H1 (cell line): ENCODE results near the gene PNPLA8. TPM values are rescaled to one million over a fixed set of nuclear protein-coding genes. Genes with fewer than 3 reads are reported as not detected.

Experiments
- CTCF ChIA-PET: fragments of 300-600 bp; sonication (Branson Sonifier 250); formaldehyde crosslinking; loops from one replicate; lab custom pipeline; 2021; ENCODE audit not compliant: partially characterized antibody; lab: Charles Lee
- POLR2A ChIA-PET: fragments of 300-600 bp; sonication (Branson Sonifier 250); formaldehyde crosslinking; loops from one replicate; lab custom pipeline; 2021; ENCODE audit warnings: inconsistent platforms; ENCODE audit not compliant: partially characterized antibody; lab: Charles Lee
- DNase-seq, 2 experiments: peaks; one replicate each; pipeline versions ENCODE4 v3.0.0 to v3.0.0-alpha.2; 2010 to 2022; ENCODE audit warnings: low spot score in 2 of 2, low read depth in 1 of 2, mixed read lengths in 1 of 2
- FAIRE-seq: peaks from 2 replicates; lab custom pipeline; 2011; peaks lifted over from hg19 to GRCh38; lab: Jason Lieb, UNC
- H2AFZ ChIP-seq: 2 replicates; pipeline ENCODE4 v1.8.1; 2012; ENCODE audit warnings: low read length, inconsistent platforms
- H2AK5ac ChIP-seq: 2 replicates; pipeline ENCODE4 v1.6.1; 2013; ENCODE audit warnings: low read depth, low read length
- H2BK120ac ChIP-seq: replicated peaks from 2 replicates; pipeline ENCODE3; 2013; ENCODE audit warnings: low read depth, low read length, inconsistent platforms
- H2BK12ac ChIP-seq: 2 replicates; pipeline ENCODE4 v1.6.1; 2013; ENCODE audit warnings: low read depth, low read length
- H2BK15ac ChIP-seq: 2 replicates; pipeline ENCODE4 v1.6.1; 2013; ENCODE audit warnings: low read length
- H2BK20ac ChIP-seq: 2 replicates; pipeline ENCODE4 v1.6.1; 2013; ENCODE audit warnings: low read length
- H2BK5ac ChIP-seq: 2 replicates; pipeline ENCODE4 v1.6.1; 2013; ENCODE audit warnings: low read depth, low read length
- H3K14ac ChIP-seq: 2 replicates; pipeline ENCODE4 v1.6.1; 2013; ENCODE audit warnings: inconsistent platforms; ENCODE audit not compliant: insufficient read length
- H3K18ac ChIP-seq: 2 replicates; pipeline ENCODE4 v1.6.1; 2013; ENCODE audit warnings: low read length; ENCODE audit errors: extremely low read depth
- H3K23ac ChIP-seq: 2 replicates; pipeline ENCODE4 v1.6.1; 2013; ENCODE audit warnings: inconsistent platforms; ENCODE audit not compliant: insufficient read length
- H3K23me2 ChIP-seq: 2 replicates; pipeline ENCODE4 v1.6.1; 2013; ENCODE audit warnings: low read depth, low read length
- H3K27ac ChIP-seq: 2 replicates; pipeline ENCODE4 v1.6.1; 2011; ENCODE audit warnings: low read depth, low read length, inconsistent platforms
- H3K27me3 ChIP-seq, 4 experiments: replicated peaks in 1 of 4; 1 replicate in 1 of 4; 2 replicates in 3 of 4; pipeline versions ENCODE4 v1.6.1 to v1.8.1; 2011 to 2013; ENCODE audit warnings: low read length in 3 of 4, mild to moderate bottlenecking in 3 of 4, inconsistent platforms in 2 of 4, mixed read lengths in 2 of 4, moderate library complexity in 1 of 4; ENCODE audit not compliant: control insufficient read depth in 3 of 4, insufficient read depth in 3 of 4; ENCODE audit errors: extremely low read depth in 1 of 4
- H3K36me3 ChIP-seq, 4 experiments: 2 replicates each; pipeline versions ENCODE4 v1.6.1 to v1.8.1; 2011 to 2013; ENCODE audit warnings: mild to moderate bottlenecking in 4 of 4, low read length in 3 of 4, moderate library complexity in 2 of 4, control low read depth in 1 of 4, inconsistent platforms in 1 of 4; ENCODE audit not compliant: insufficient read depth in 4 of 4, control insufficient read depth in 2 of 4
- H3K4ac ChIP-seq: replicated peaks from 2 replicates; pipeline ENCODE3; 2013; ENCODE audit warnings: low read length, low read depth, mixed read lengths, inconsistent platforms; ENCODE audit not compliant: insufficient read length
- H3K4me1 ChIP-seq, 4 experiments: replicated peaks in 1 of 4; 1 replicate in 1 of 4; 2 replicates in 3 of 4; pipeline versions ENCODE4 v1.6.1 to v1.8.1; 2011 to 2013; ENCODE audit warnings: low read length in 3 of 4, inconsistent platforms in 2 of 4, mixed read lengths in 1 of 4; ENCODE audit not compliant: insufficient read depth in 4 of 4, control insufficient read depth in 3 of 4
- H3K4me2 ChIP-seq, 2 experiments: 2 replicates each; pipeline versions ENCODE4 v1.6.1 to v1.8.1; 2011 to 2013; ENCODE audit warnings: low read depth in 2 of 2, low read length in 2 of 2, control low read depth in 1 of 2, inconsistent platforms in 1 of 2, mild to moderate bottlenecking in 1 of 2; ENCODE audit not compliant: insufficient read depth in 1 of 2
- H3K4me3 ChIP-seq, 4 experiments: fragments of 200-600, 300-600 bp in 1 of 4; sonication (generic), shearing (Covaris generic), sonication (Bioruptor Twin) in 1 of 4; 2 replicates each; pipeline versions ENCODE4 v1.5.1 to v1.8.1; 2011 to 2016; ENCODE audit warnings: low read length in 4 of 4, low read depth in 3 of 4, control low read depth in 2 of 4, inconsistent platforms in 2 of 4, mild to moderate bottlenecking in 2 of 4, mixed read lengths in 1 of 4, moderate library complexity in 1 of 4; ENCODE audit not compliant: insufficient read depth in 2 of 4; ENCODE audit errors: extremely low read depth in 1 of 4
- H3K56ac ChIP-seq: replicated peaks from 2 replicates; pipeline ENCODE3; 2013; ENCODE audit warnings: low read depth, mild to moderate bottlenecking, mixed read lengths, low read length, inconsistent platforms; ENCODE audit not compliant: insufficient read length
- H3K79me1 ChIP-seq: 2 replicates; pipeline ENCODE4 v1.6.1; 2013; ENCODE audit warnings: low read depth, low read length, control low read depth
- H3K79me2 ChIP-seq, 2 experiments: 2 replicates each; pipeline versions ENCODE4 v1.6.1 to v1.8.1; 2012 to 2013; ENCODE audit warnings: low read length in 2 of 2, mild to moderate bottlenecking in 2 of 2, inconsistent platforms in 1 of 2; ENCODE audit not compliant: insufficient read depth in 2 of 2, control insufficient read depth in 1 of 2
- H3K9ac ChIP-seq, 4 experiments: replicated peaks in 1 of 4; 1 replicate in 1 of 4; 2 replicates in 3 of 4; pipeline versions ENCODE4 v1.6.1 to v1.8.1; 2011 to 2013; ENCODE audit warnings: low read depth in 3 of 4, low read length in 3 of 4, control low read depth in 2 of 4, mild to moderate bottlenecking in 2 of 4, moderate library complexity in 2 of 4, inconsistent platforms in 1 of 4; ENCODE audit errors: extremely low read depth in 1 of 4
- H3K9me3 ChIP-seq, 2 experiments: 2 replicates each; pipeline versions ENCODE4 v1.6.1 to v1.8.1; 2012 to 2013; ENCODE audit warnings: mild to moderate bottlenecking in 2 of 2, moderate library complexity in 2 of 2, control low read depth in 1 of 2, inconsistent platforms in 1 of 2, low read depth in 1 of 2, low read length in 1 of 2, mixed read lengths in 1 of 2; ENCODE audit not compliant: insufficient read depth in 2 of 2
- H4K20me1 ChIP-seq, 2 experiments: replicated peaks in 1 of 2; 2 replicates each; pipeline versions ENCODE3 to v1.8.1; 2011 to 2013; ENCODE audit warnings: inconsistent platforms in 2 of 2, low read length in 2 of 2, mild to moderate bottlenecking in 1 of 2; ENCODE audit not compliant: insufficient read depth in 2 of 2, control insufficient read depth in 1 of 2
- H4K5ac ChIP-seq: 2 replicates; pipeline ENCODE4 v1.6.1; 2013; ENCODE audit warnings: low read length, low read depth, mixed read lengths, inconsistent platforms; ENCODE audit not compliant: insufficient read length
- H4K8ac ChIP-seq: 2 replicates; pipeline ENCODE4 v1.8.0; 2013; ENCODE audit warnings: mild to moderate bottlenecking, moderate library complexity, low read length, inconsistent platforms; ENCODE audit not compliant: insufficient read depth; ENCODE audit errors: extremely low read depth
- H4K91ac ChIP-seq: replicated peaks from 2 replicates; pipeline ENCODE3; 2013; ENCODE audit warnings: low read length, mixed read lengths, inconsistent platforms; ENCODE audit not compliant: insufficient read length
- ASH2L ChIP-seq: fragments of 200-600, 300-600 bp; sonication (generic); IDR thresholded peaks from one replicate; pipeline ENCODE4 v1.7.1; 2017; ENCODE audit warnings: low read length
- BCL11A ChIP-seq, 2 experiments: IDR thresholded peaks; one replicate each; pipeline ENCODE4 v1.6.1; 2011; ENCODE audit warnings: low read depth in 2 of 2, low read length in 2 of 2, mild to moderate bottlenecking in 2 of 2
- CREB1 ChIP-seq: IDR thresholded peaks from 2 replicates; pipeline ENCODE4 v1.6.1; 2012; ENCODE audit warnings: inconsistent platforms
- FOSL1 ChIP-seq: IDR thresholded peaks from 2 replicates; pipeline ENCODE4 v1.6.1; 2011; ENCODE audit warnings: mild to moderate bottlenecking, low read depth, low read length, moderate library complexity; ENCODE audit not compliant: insufficient read depth
- HDAC2 ChIP-seq, 2 experiments: fragments of 300-600 bp in 1 of 2; sonication (generic) in 1 of 2; IDR thresholded peaks; 2 replicates each; pipeline ENCODE4 v1.6.1; 2011 to 2012; ENCODE audit warnings: low read depth in 2 of 2, low read length in 2 of 2, mild to moderate bottlenecking in 2 of 2, moderate library complexity in 2 of 2, borderline replicate concordance in 1 of 2, inconsistent platforms in 1 of 2
- KDM1A ChIP-seq: fragments of 200-600, 300-600 bp; sonication (generic); IDR thresholded peaks from 2 replicates; pipeline ENCODE4 v1.7.1; 2016; ENCODE audit warnings: mild to moderate bottlenecking, low read length, borderline replicate concordance
- POLR2A ChIP-seq, 2 experiments: IDR thresholded peaks; 1 replicate in 1 of 2; 2 replicates in 1 of 2; pipeline ENCODE4 v1.6.1; 2011; ENCODE audit warnings: low read depth in 2 of 2, low read length in 2 of 2, mild to moderate bottlenecking in 2 of 2; ENCODE audit errors: control extremely low read depth in 1 of 2
- POLR2AphosphoS5 ChIP-seq: IDR thresholded peaks from 2 replicates; pipeline ENCODE4 v1.6.1; 2011; ENCODE audit warnings: low read depth, low read length
- SIN3A ChIP-seq, 2 experiments: IDR thresholded peaks in 1 of 2; conservative IDR thresholded peaks in 1 of 2; 2 replicates each; pipeline ENCODE4 v1.6.1; 2011 to 2012; ENCODE audit warnings: low read length in 2 of 2, improper control_type of control experiment in 1 of 2, low read depth in 1 of 2, mild to moderate bottlenecking in 1 of 2
- SIX5 ChIP-seq: IDR thresholded peaks from 2 replicates; pipeline ENCODE4 v1.6.1; 2011; ENCODE audit warnings: mild to moderate bottlenecking, low read depth, low read length
- SP2 ChIP-seq: IDR thresholded peaks from 2 replicates; pipeline ENCODE4 v1.6.1; 2012; ENCODE audit warnings: mild to moderate bottlenecking, low read length, inconsistent platforms
- SP4 ChIP-seq: IDR thresholded peaks from 2 replicates; pipeline ENCODE4 v1.6.1; 2012; ENCODE audit warnings: low read length, inconsistent platforms
- SRF ChIP-seq: IDR thresholded peaks from 2 replicates; pipeline ENCODE4 v1.6.1; 2011; ENCODE audit warnings: mild to moderate bottlenecking, low read depth, low read length, moderate library complexity
- WGBS, 2 experiments: shearing (Covaris generic) in 1 of 2; methylation state at CpG; one replicate each; pipeline versions ENCODE4 v1.1.6 to v1.1.7; 2013 to 2015; ENCODE audit warnings: low lambda C conversion rate in 2 of 2, mixed read lengths in 2 of 2, inconsistent platforms in 1 of 2, low coverage in 1 of 2, missing lambda C conversion rate in 1 of 2; ENCODE audit not compliant: insufficient replicate concordance in 2 of 2, insufficient coverage in 1 of 2, insufficient read length in 1 of 2; ENCODE audit errors: extremely low coverage in 1 of 2, missing lambda C conversion rate in 1 of 2; 5-methylcytosine and 5-hydroxymethylcytosine counted together
- polyA plus RNA-seq, 7 experiments: library from polyadenylated mRNA; depleted of rRNA in 3 of 7; stranded (reverse) in 5 of 7; unstranded in 2 of 7; fragments of >200 nt in 5 of 7; fragments of 200-250 nt in 2 of 7; gene quantifications; 1 replicate in 5 of 7; 2 replicates in 1 of 7; 4 replicates in 1 of 7; pipeline versions ENCODE4 v1.2.1 to v1.2.3, GENCODE V29; 2011 to 2013; ENCODE audit warnings: missing spikeins in 2 of 7, mixed read lengths in 2 of 7
- total RNA-seq: library from RNA; stranded (reverse); fragmentation: NEBNext Ultra II Directional; extraction: Animal tissue kit (Norgen Biotek cat#: 25700); gene quantifications from 2 replicates; pipeline ENCODE4 v1.2.1, GENCODE V29; 2021

The PNPLA8 gene
- total and polyA plus RNA-seq, 2 of the 8 experiments (the other 6 are each of a cell fraction or from before 2014, with no cell fraction given): 3.8 to 11.2 TPM

- ChIA-PET POLR2A (interaction anchor here (0.7 to 2.3 kb wide), 9 partner anchors 8 to 45 kb away, joined by 3 to 21 read pairs (median 4); partner anchors contain the start of gene PNPLA8), CTCF (no interaction called here)
- Histone ChIP-seq H3K79me1 (no peaks in the 10 kb centered on the region; the same call in 1 of the 2 replicates), H3K23ac (no peak overlapping the region), H3K4me3 (peak overlapping the region; percentile 70 to 90 (median 82)), H3K23me2 (peaks cover 4% of the 10 kb centered on the region; the same call in 1 of the 2 replicates), H3K36me3 (peaks cover 0 to 30% (median 8%) of the 10 kb centered on the region in 4 experiments; a peak in 4 of 8 replicates), H4K20me1 (no peaks in the 10 kb centered on the region), H3K18ac (peak overlapping the region; percentile 55), H3K4me1 (peaks cover 0 to 4% (median 1%) of the 10 kb centered on the region in 4 experiments; a peak in 1 of 7 replicates), H3K4me2 (peak overlapping the region; percentile 74 to 88), H4K8ac (peak overlapping the region; percentile 99), H2AK5ac (no peak overlapping the region), H2BK15ac (no peak overlapping the region), H2AFZ (no peak overlapping the region), H3K79me2 (peaks cover 4 to 75% of the 10 kb centered on the region in 2 experiments; a peak in 3 of 4 replicates), H3K27me3 (no peaks in the 10 kb centered on the region), H3K9ac (peak overlapping the region; percentile 88 to 90 (median 88)), H2BK120ac (peak overlapping the region; percentile 57), H3K9me3 (no peaks in the 10 kb centered on the region), H3K4ac (no peak overlapping the region), H3K14ac (no peak overlapping the region), H3K27ac (peak overlapping the region; percentile 95), H3K56ac (peak overlapping the region; percentile 94), H2BK20ac (no peak overlapping the region), H4K91ac (peak overlapping the region; percentile 59), H2BK5ac (peak overlapping the region; percentile 92), H4K5ac (peak overlapping the region; percentile 72), H2BK12ac (no peak overlapping the region)
- FAIRE-seq (no peak), DNase-seq (no peak)
- WGBS, 2 experiments: 2% methylated on average over 29 of the region's 36 CpGs; no CpG with 5 or more reads in 1 of the 2 experiments
- TF ChIP-seq ASH2L (peak; percentile 42), SRF (no peak), POLR2AphosphoS5 (no peak; the same call in 1 of the 2 replicates), CREB1 (no peak), HDAC2 (IDR thresholded peaks at IDR 0.05; ENCODE audit: borderline replicate concordance in 1 of 2, low read depth in 2 of 2, low read length in 2 of 2) (peak in 1 of 2 experiments; percentile 66; a peak in 1 of 4 replicates), SP4 (no peak), KDM1A (no peak), SP2 (no peak), FOSL1 (no peak), SIN3A (conservative IDR thresholded peaks at IDR 0.05 in 1 of 2, IDR thresholded peaks at IDR 0.05 in 1 of 2; ENCODE audit: low read depth in 1 of 2, low read length in 2 of 2) (peak in 1 of 2 experiments; percentile 76; a peak in 2 of 4 replicates), POLR2A (IDR thresholded peaks at IDR 0.05; ENCODE audit: control extremely low read depth in 1 of 2, low read depth in 2 of 2, low read length in 2 of 2) (no peak; a peak in 1 of 3 replicates), SIX5 (no peak), BCL11A (IDR thresholded peaks at IDR 0.05; ENCODE audit: low read depth in 2 of 2, low read length in 2 of 2) (no peak)
These were observed 44.3 kb upstream of the PNPLA8 start for GRCh38 chr7:108570146-108570755.
